H1 (cell line): ENCODE measurements around the gene NFXL1. TPM values are rescaled to one million over a fixed set of nuclear protein-coding genes. Genes with fewer than 3 reads are reported as not detected.

ENCODE experiments used
- CTCF ChIA-PET: fragments of 300-600 bp; sonication (Branson Sonifier 250); formaldehyde crosslinking; loops from one replicate; lab custom pipeline; 2021; ENCODE audit not compliant: partially characterized antibody; lab: Charles Lee
- POLR2A ChIA-PET: fragments of 300-600 bp; sonication (Branson Sonifier 250); formaldehyde crosslinking; loops from one replicate; lab custom pipeline; 2021; ENCODE audit warnings: inconsistent platforms; ENCODE audit not compliant: partially characterized antibody; lab: Charles Lee
- DNase-seq, 2 experiments: peaks; one replicate each; pipeline versions ENCODE4 v3.0.0 to v3.0.0-alpha.2; 2010 to 2022; ENCODE audit warnings: low spot score in 2 of 2, low read depth in 1 of 2, mixed read lengths in 1 of 2
- FAIRE-seq: peaks from 2 replicates; lab custom pipeline; 2011; peaks lifted over from hg19 to GRCh38; lab: Jason Lieb, UNC
- H2AFZ ChIP-seq: 2 replicates; pipeline ENCODE4 v1.8.1; 2012; ENCODE audit warnings: low read length, inconsistent platforms
- H2AK5ac ChIP-seq: 2 replicates; pipeline ENCODE4 v1.6.1; 2013; ENCODE audit warnings: low read depth, low read length
- H2BK120ac ChIP-seq: replicated peaks from 2 replicates; pipeline ENCODE3; 2013; ENCODE audit warnings: low read depth, low read length, inconsistent platforms
- H2BK12ac ChIP-seq: 2 replicates; pipeline ENCODE4 v1.6.1; 2013; ENCODE audit warnings: low read depth, low read length
- H2BK15ac ChIP-seq: 2 replicates; pipeline ENCODE4 v1.6.1; 2013; ENCODE audit warnings: low read length
- H2BK20ac ChIP-seq: 2 replicates; pipeline ENCODE4 v1.6.1; 2013; ENCODE audit warnings: low read length
- H2BK5ac ChIP-seq: 2 replicates; pipeline ENCODE4 v1.6.1; 2013; ENCODE audit warnings: low read depth, low read length
- H3K14ac ChIP-seq: 2 replicates; pipeline ENCODE4 v1.6.1; 2013; ENCODE audit warnings: inconsistent platforms; ENCODE audit not compliant: insufficient read length
- H3K18ac ChIP-seq: 2 replicates; pipeline ENCODE4 v1.6.1; 2013; ENCODE audit warnings: low read length; ENCODE audit errors: extremely low read depth
- H3K23ac ChIP-seq: 2 replicates; pipeline ENCODE4 v1.6.1; 2013; ENCODE audit warnings: inconsistent platforms; ENCODE audit not compliant: insufficient read length
- H3K23me2 ChIP-seq: 2 replicates; pipeline ENCODE4 v1.6.1; 2013; ENCODE audit warnings: low read depth, low read length
- H3K27ac ChIP-seq: 2 replicates; pipeline ENCODE4 v1.6.1; 2011; ENCODE audit warnings: low read depth, low read length, inconsistent platforms
- H3K27me3 ChIP-seq, 4 experiments: replicated peaks in 1 of 4; 1 replicate in 1 of 4; 2 replicates in 3 of 4; pipeline versions ENCODE4 v1.6.1 to v1.8.1; 2011 to 2013; ENCODE audit warnings: low read length in 3 of 4, mild to moderate bottlenecking in 3 of 4, inconsistent platforms in 2 of 4, mixed read lengths in 2 of 4, moderate library complexity in 1 of 4; ENCODE audit not compliant: control insufficient read depth in 3 of 4, insufficient read depth in 3 of 4; ENCODE audit errors: extremely low read depth in 1 of 4
- H3K36me3 ChIP-seq, 4 experiments: 2 replicates each; pipeline versions ENCODE4 v1.6.1 to v1.8.1; 2011 to 2013; ENCODE audit warnings: mild to moderate bottlenecking in 4 of 4, low read length in 3 of 4, moderate library complexity in 2 of 4, control low read depth in 1 of 4, inconsistent platforms in 1 of 4; ENCODE audit not compliant: insufficient read depth in 4 of 4, control insufficient read depth in 2 of 4
- H3K4ac ChIP-seq: replicated peaks from 2 replicates; pipeline ENCODE3; 2013; ENCODE audit warnings: low read length, low read depth, mixed read lengths, inconsistent platforms; ENCODE audit not compliant: insufficient read length
- H3K4me1 ChIP-seq, 4 experiments: replicated peaks in 1 of 4; 1 replicate in 1 of 4; 2 replicates in 3 of 4; pipeline versions ENCODE4 v1.6.1 to v1.8.1; 2011 to 2013; ENCODE audit warnings: low read length in 3 of 4, inconsistent platforms in 2 of 4, mixed read lengths in 1 of 4; ENCODE audit not compliant: insufficient read depth in 4 of 4, control insufficient read depth in 3 of 4
- H3K4me2 ChIP-seq, 2 experiments: 2 replicates each; pipeline versions ENCODE4 v1.6.1 to v1.8.1; 2011 to 2013; ENCODE audit warnings: low read depth in 2 of 2, low read length in 2 of 2, control low read depth in 1 of 2, inconsistent platforms in 1 of 2, mild to moderate bottlenecking in 1 of 2; ENCODE audit not compliant: insufficient read depth in 1 of 2
- H3K4me3 ChIP-seq, 4 experiments: fragments of 200-600, 300-600 bp in 1 of 4; sonication (generic), shearing (Covaris generic), sonication (Bioruptor Twin) in 1 of 4; 2 replicates each; pipeline versions ENCODE4 v1.5.1 to v1.8.1; 2011 to 2016; ENCODE audit warnings: low read length in 4 of 4, low read depth in 3 of 4, control low read depth in 2 of 4, inconsistent platforms in 2 of 4, mild to moderate bottlenecking in 2 of 4, mixed read lengths in 1 of 4, moderate library complexity in 1 of 4; ENCODE audit not compliant: insufficient read depth in 2 of 4; ENCODE audit errors: extremely low read depth in 1 of 4
- H3K56ac ChIP-seq: replicated peaks from 2 replicates; pipeline ENCODE3; 2013; ENCODE audit warnings: low read depth, mild to moderate bottlenecking, mixed read lengths, low read length, inconsistent platforms; ENCODE audit not compliant: insufficient read length
- H3K79me1 ChIP-seq: 2 replicates; pipeline ENCODE4 v1.6.1; 2013; ENCODE audit warnings: low read depth, low read length, control low read depth
- H3K79me2 ChIP-seq, 2 experiments: 2 replicates each; pipeline versions ENCODE4 v1.6.1 to v1.8.1; 2012 to 2013; ENCODE audit warnings: low read length in 2 of 2, mild to moderate bottlenecking in 2 of 2, inconsistent platforms in 1 of 2; ENCODE audit not compliant: insufficient read depth in 2 of 2, control insufficient read depth in 1 of 2
- H3K9ac ChIP-seq, 4 experiments: replicated peaks in 1 of 4; 1 replicate in 1 of 4; 2 replicates in 3 of 4; pipeline versions ENCODE4 v1.6.1 to v1.8.1; 2011 to 2013; ENCODE audit warnings: low read depth in 3 of 4, low read length in 3 of 4, control low read depth in 2 of 4, mild to moderate bottlenecking in 2 of 4, moderate library complexity in 2 of 4, inconsistent platforms in 1 of 4; ENCODE audit errors: extremely low read depth in 1 of 4
- H3K9me3 ChIP-seq, 2 experiments: 2 replicates each; pipeline versions ENCODE4 v1.6.1 to v1.8.1; 2012 to 2013; ENCODE audit warnings: mild to moderate bottlenecking in 2 of 2, moderate library complexity in 2 of 2, control low read depth in 1 of 2, inconsistent platforms in 1 of 2, low read depth in 1 of 2, low read length in 1 of 2, mixed read lengths in 1 of 2; ENCODE audit not compliant: insufficient read depth in 2 of 2
- H4K20me1 ChIP-seq, 2 experiments: replicated peaks in 1 of 2; 2 replicates each; pipeline versions ENCODE3 to v1.8.1; 2011 to 2013; ENCODE audit warnings: inconsistent platforms in 2 of 2, low read length in 2 of 2, mild to moderate bottlenecking in 1 of 2; ENCODE audit not compliant: insufficient read depth in 2 of 2, control insufficient read depth in 1 of 2
- H4K5ac ChIP-seq: 2 replicates; pipeline ENCODE4 v1.6.1; 2013; ENCODE audit warnings: low read length, low read depth, mixed read lengths, inconsistent platforms; ENCODE audit not compliant: insufficient read length
- H4K8ac ChIP-seq: 2 replicates; pipeline ENCODE4 v1.8.0; 2013; ENCODE audit warnings: mild to moderate bottlenecking, moderate library complexity, low read length, inconsistent platforms; ENCODE audit not compliant: insufficient read depth; ENCODE audit errors: extremely low read depth
- H4K91ac ChIP-seq: replicated peaks from 2 replicates; pipeline ENCODE3; 2013; ENCODE audit warnings: low read length, mixed read lengths, inconsistent platforms; ENCODE audit not compliant: insufficient read length
- CBX5 ChIP-seq: fragments of 300-800, 300-1000 bp; sonication (generic); IDR thresholded peaks from 2 replicates; pipeline ENCODE4 v1.7.1; 2016; ENCODE audit warnings: antibody characterized with exemption, low read length, low read depth
- CEBPB ChIP-seq: IDR thresholded peaks from 2 replicates; pipeline ENCODE4 v1.6.1; 2012; ENCODE audit warnings: low read depth, low read length
- CHD2 ChIP-seq: IDR thresholded peaks from 2 replicates; pipeline ENCODE4 v1.6.1; 2012; ENCODE audit warnings: low read length, improper control_type of control experiment
- CREB1 ChIP-seq: IDR thresholded peaks from 2 replicates; pipeline ENCODE4 v1.6.1; 2012; ENCODE audit warnings: inconsistent platforms
- E2F6 ChIP-seq: IDR thresholded peaks from 2 replicates; pipeline ENCODE4 v1.6.1; 2012; ENCODE audit warnings: inconsistent platforms
- NRF1 ChIP-seq: IDR thresholded peaks from 2 replicates; pipeline ENCODE4 v1.6.1; 2011; ENCODE audit warnings: mild to moderate bottlenecking, low read depth, low read length, improper control_type of control experiment
- POLR2AphosphoS5 ChIP-seq: IDR thresholded peaks from 2 replicates; pipeline ENCODE4 v1.6.1; 2011; ENCODE audit warnings: low read depth, low read length
- RNF2 ChIP-seq: fragments of 200-900, 300-1000 bp; sonication (generic); IDR thresholded peaks from 2 replicates; pipeline ENCODE4 v1.7.1; 2016; ENCODE audit warnings: borderline replicate concordance, low read depth, mild to moderate bottlenecking, antibody characterized with exemption, low read length; ENCODE audit not compliant: poor library complexity, severe bottlenecking; ENCODE audit errors: missing control alignments
- SRF ChIP-seq: IDR thresholded peaks from 2 replicates; pipeline ENCODE4 v1.6.1; 2011; ENCODE audit warnings: mild to moderate bottlenecking, low read depth, low read length, moderate library complexity
- TAF1 ChIP-seq: IDR thresholded peaks from 2 replicates; pipeline ENCODE4 v1.6.1; 2011; ENCODE audit warnings: mild to moderate bottlenecking, low read depth, low read length
- TBP ChIP-seq: IDR thresholded peaks from 2 replicates; pipeline ENCODE4 v1.6.1; 2011; ENCODE audit warnings: low read depth, low read length, improper control_type of control experiment
- TEAD4 ChIP-seq: IDR thresholded peaks from 2 replicates; pipeline ENCODE4 v1.6.1; 2012; ENCODE audit warnings: low read depth, low read length, inconsistent platforms, mixed read lengths
- WGBS, 2 experiments: shearing (Covaris generic) in 1 of 2; methylation state at CpG; one replicate each; pipeline versions ENCODE4 v1.1.6 to v1.1.7; 2013 to 2015; ENCODE audit warnings: low lambda C conversion rate in 2 of 2, mixed read lengths in 2 of 2, inconsistent platforms in 1 of 2, low coverage in 1 of 2, missing lambda C conversion rate in 1 of 2; ENCODE audit not compliant: insufficient replicate concordance in 2 of 2, insufficient coverage in 1 of 2, insufficient read length in 1 of 2; ENCODE audit errors: extremely low coverage in 1 of 2, missing lambda C conversion rate in 1 of 2; 5-methylcytosine and 5-hydroxymethylcytosine counted together
- polyA plus RNA-seq, 7 experiments: library from polyadenylated mRNA; depleted of rRNA in 3 of 7; stranded (reverse) in 5 of 7; unstranded in 2 of 7; fragments of >200 nt in 5 of 7; fragments of 200-250 nt in 2 of 7; gene quantifications; 1 replicate in 5 of 7; 2 replicates in 1 of 7; 4 replicates in 1 of 7; pipeline versions ENCODE4 v1.2.1 to v1.2.3, GENCODE V29; 2011 to 2013; ENCODE audit warnings: missing spikeins in 2 of 7, mixed read lengths in 2 of 7
- total RNA-seq: library from RNA; stranded (reverse); fragmentation: NEBNext Ultra II Directional; extraction: Animal tissue kit (Norgen Biotek cat#: 25700); gene quantifications from 2 replicates; pipeline ENCODE4 v1.2.1, GENCODE V29; 2021

Gene NFXL1
- total and polyA plus RNA-seq, 2 of the 8 experiments (the other 6 are each of a cell fraction or from before 2014, with no cell fraction given) = 10.0 to 29.5 TPM

- POLR2A ChIA-PET = no interaction called here
- Histone ChIP-seq H3K79me1 (no peaks in the 10 kb centered on the region), H3K27ac (no peak overlapping the region), H3K9me3 (no peaks in the 10 kb centered on the region), H3K56ac (no peak overlapping the region), H4K8ac (no peak overlapping the region), H2BK5ac (no peak overlapping the region), H3K36me3 (no peaks in the 10 kb centered on the region), H3K23ac (no peak overlapping the region), H2BK15ac (no peak overlapping the region), H2BK20ac (no peak overlapping the region), H2BK120ac (no peak overlapping the region), H4K5ac (no peak overlapping the region), H2BK12ac (no peak overlapping the region), H3K14ac (no peak overlapping the region), H3K18ac (no peak overlapping the region), H4K20me1 (no peaks in the 10 kb centered on the region), H3K4me3 (no peak overlapping the region), H3K27me3 (no peaks in the 10 kb centered on the region), H4K91ac (no peak overlapping the region), H3K4ac (no peak overlapping the region), H3K23me2 (no peaks in the 10 kb centered on the region), H3K4me2 (no peak overlapping the region), H3K9ac (no peak overlapping the region), H2AFZ (no peak overlapping the region), H3K79me2 (no peaks in the 10 kb centered on the region), H2AK5ac (no peak overlapping the region), H3K4me1 (peaks cover 0 to 2% (median 0%) of the 10 kb centered on the region in 4 experiments; a peak in 1 of 7 replicates)
- 88% methylated on average over 3 of the region's 3 CpGs; no CpG with 5 or more reads in 1 of the 2 experiments for WGBS, 2 experiments
- FAIRE-seq (no peak), DNase-seq (no peak)
- CTCF ChIA-PET = interaction anchor here (1.0 to 1.7 kb wide), 2 partner anchors 15 to 23 kb away, joined by 5 read pairs; no protein-coding TSS in a partner anchor
- TF ChIP-seq TBP (no peak), NRF1 (no peak), CEBPB (no peak), CREB1 (no peak), TAF1 (no peak), E2F6 (no peak), POLR2AphosphoS5 (no peak), CHD2 (no peak), CBX5 (no peak), RNF2 (no peak), TEAD4 (no peak), SRF (no peak)
Measured at GRCh38 chr4:47809654-47810203, 104.7 kb downstream of the NFXL1 start.
